GM12878 (cell line): Measurements from ENCODE around the gene KIF14. TPM values are rescaled to one million over a fixed set of nuclear protein-coding genes. Genes with fewer than 3 reads are reported as not detected.
A peak's percentile ranks its signal among the peaks of the same experiment; 100 is the strongest.

Experiments
- ATAC-seq: fragments of 200-7000 bp; cut with Tn5 transposase; 3 replicates; pipeline ENCODE4 v1.9.1; 2020; ENCODE audit warnings: mild to moderate bottlenecking, moderate library complexity
- BruUV-seq: library from RNA; stranded (reverse); fragments of 400-500 nt; replicated peaks from 2 replicates; lab custom pipeline; 2021; lab: Mats Ljungman, UMichigan
- CTCF ChIA-PET: fragments of 300-600 bp; sonication (Branson Sonifier 250); formaldehyde crosslinking; extraction: SDS; loops from one replicate; lab custom pipeline; 2021; ENCODE audit warnings: inconsistent platforms; lab: Yijun Ruan, JAX
- POLR2A ChIA-PET: fragments of 350-600 bp; formaldehyde crosslinking; extraction: SDS; loops from one replicate; lab custom pipeline; 2021; ENCODE audit warnings: inconsistent platforms; lab: Charles Lee
- RAD21 ChIA-PET: fragments of 300-600 bp; sonication (Branson Sonifier 250); formaldehyde crosslinking; loops from one replicate; lab custom pipeline; 2023; ENCODE audit warnings: antibody characterized with exemption; ENCODE audit not compliant: unreplicated experiment; lab: Charles Lee
- SMC1A ChIA-PET: fragments of 300-600 bp; sonication (Branson Sonifier 250); formaldehyde crosslinking; loops from one replicate; lab custom pipeline; 2023; ENCODE audit not compliant: unreplicated experiment, uncharacterized antibody; lab: Charles Lee
- DNase-seq: peaks from one replicate; pipeline ENCODE4 v3.0.0-alpha.2; 2011; ENCODE audit warnings: low read depth, low spot score
- FAIRE-seq: peaks from 3 replicates; lab custom pipeline; 2011; peaks lifted over from hg19 to GRCh38; lab: Jason Lieb, UNC
- H2AFZ ChIP-seq: 2 replicates; pipeline ENCODE4 v1.6.0; 2011; ENCODE audit warnings: low read depth, low read length, control low read depth; ENCODE audit not compliant: control insufficient read depth
- H3K27ac ChIP-seq: 2 replicates; pipeline ENCODE4 v1.5.1; 2011; ENCODE audit warnings: control low read depth; ENCODE audit not compliant: control insufficient read depth, insufficient read depth
- H3K27me3 ChIP-seq, 2 experiments: replicated peaks in 1 of 2; 2 replicates each; pipeline versions ENCODE4 v1.6.0 to v1.6.1; 2011; ENCODE audit warnings: low read length in 1 of 2; ENCODE audit not compliant: control insufficient read depth in 2 of 2, insufficient read depth in 2 of 2
- H3K36me3 ChIP-seq, 2 experiments: 2 replicates each; pipeline ENCODE4 v1.5.1; 2011; ENCODE audit warnings: low read length in 1 of 2; ENCODE audit not compliant: control insufficient read depth in 2 of 2, insufficient read depth in 2 of 2
- H3K4me1 ChIP-seq: 2 replicates; pipeline ENCODE4 v1.6.1; 2011; ENCODE audit warnings: mild to moderate bottlenecking, low read length, moderate library complexity, mixed read lengths; ENCODE audit not compliant: control insufficient read depth, insufficient read depth
- H3K4me2 ChIP-seq: 2 replicates; pipeline ENCODE4 v1.6.0; 2011; ENCODE audit warnings: control low read depth; ENCODE audit not compliant: control insufficient read depth, insufficient read depth
- H3K4me3 ChIP-seq: fragments of 200-600 bp; sonication (generic); 2 replicates; pipeline ENCODE4 v1.5.1; 2016
- H3K79me2 ChIP-seq: 2 replicates; pipeline ENCODE4 v1.6.0; 2011; ENCODE audit warnings: low read length; ENCODE audit not compliant: control insufficient read depth, insufficient read depth
- H3K9ac ChIP-seq: 2 replicates; pipeline ENCODE4 v1.8.0; 2011; ENCODE audit warnings: low read length, control low read depth, mixed read lengths; ENCODE audit not compliant: control insufficient read depth, insufficient read depth
- H3K9me3 ChIP-seq: replicated peaks from 3 replicates; pipeline ENCODE4 v1.5.1; 2011; ENCODE audit warnings: mild to moderate bottlenecking, low read length; ENCODE audit not compliant: control insufficient read depth, insufficient read depth
- H4K20me1 ChIP-seq: 2 replicates; pipeline ENCODE4 v1.6.0; 2011; ENCODE audit not compliant: control insufficient read depth, insufficient read depth
- BCL11A ChIP-seq: IDR thresholded peaks from 2 replicates; pipeline ENCODE4 v1.6.1; 2011; ENCODE audit warnings: low read depth, low read length
- ETV6 ChIP-seq, 2 experiments: fragments of 450-650 bp in 1 of 2; IDR thresholded peaks in 1 of 2; conservative IDR thresholded peaks in 1 of 2; 2 replicates each; pipeline ENCODE4 v1.6.1; 2014; ENCODE audit warnings: antibody characterized with exemption in 1 of 2, borderline replicate concordance in 1 of 2, low read depth in 1 of 2, mild to moderate bottlenecking in 1 of 2, moderate library complexity in 1 of 2
- JUNB ChIP-seq: IDR thresholded peaks from 2 replicates; pipeline ENCODE4 v1.6.1; 2016; ENCODE audit warnings: antibody characterized with exemption, mild to moderate bottlenecking
- JUND ChIP-seq: IDR thresholded peaks from 2 replicates; pipeline ENCODE4 v1.6.1; 2012; ENCODE audit warnings: low read depth, mild to moderate bottlenecking, low read length, improper control_type of control experiment, moderate library complexity
- KAT2A ChIP-seq: conservative IDR thresholded peaks from 2 replicates; pipeline ENCODE4 v1.6.1; 2011; ENCODE audit warnings: low read depth, low read length; ENCODE audit not compliant: control insufficient read depth
- MXI1 ChIP-seq: fragments of 150-350 bp; IDR thresholded peaks from 2 replicates; pipeline ENCODE4 v1.6.1; 2011; ENCODE audit warnings: low read depth, mild to moderate bottlenecking, inconsistent platforms, low read length, improper control_type of control experiment
- PAX5 ChIP-seq: IDR thresholded peaks from 2 replicates; pipeline ENCODE4 v1.6.1; 2011; ENCODE audit warnings: low read depth, low read length, borderline replicate concordance
- PKNOX1 ChIP-seq: fragments of 450-650 bp; IDR thresholded peaks from 2 replicates; pipeline ENCODE4 v1.6.1; 2016; ENCODE audit warnings: mild to moderate bottlenecking
- SKIL ChIP-seq: fragments of 450-650 bp; IDR thresholded peaks from 2 replicates; pipeline ENCODE4 v1.6.1; 2017; ENCODE audit warnings: mild to moderate bottlenecking, low read depth, inconsistent platforms; ENCODE audit not compliant: poor library complexity, severe bottlenecking
- SRF ChIP-seq, 2 experiments: IDR thresholded peaks; 2 replicates each; pipeline ENCODE4 v1.6.1; 2011; ENCODE audit warnings: low read depth in 2 of 2, low read length in 2 of 2, mild to moderate bottlenecking in 1 of 2, moderate library complexity in 1 of 2
- TCF3 ChIP-seq: IDR thresholded peaks from 2 replicates; pipeline ENCODE4 v1.6.1; 2012; ENCODE audit warnings: low read depth, mild to moderate bottlenecking, low read length, borderline replicate concordance; ENCODE audit not compliant: insufficient read depth
- YY1 ChIP-seq: IDR thresholded peaks from 2 replicates; pipeline ENCODE4 v1.6.1; 2011; ENCODE audit warnings: low read depth, mild to moderate bottlenecking, low read length
- ZNF384 ChIP-seq: IDR thresholded peaks from 2 replicates; pipeline ENCODE4 v1.6.1; 2012; ENCODE audit warnings: low read depth, mild to moderate bottlenecking, low read length, improper control_type of control experiment, borderline replicate concordance
- WGBS: methylation state at CpG from one replicate; pipeline ENCODE4 v1.1.6; 2016; ENCODE audit warnings: low lambda C conversion rate; ENCODE audit not compliant: insufficient replicate concordance, insufficient coverage; ENCODE audit errors: missing lambda C conversion rate; 5-methylcytosine and 5-hydroxymethylcytosine counted together
- in situ Hi-C: fragments of 300-500 bp; cut with MboI; formaldehyde crosslinking; loops from 9 replicates; pipeline ENCODE4 v1.14.3; 2018; ENCODE audit warnings: mixed read lengths
- intact Hi-C: fragments of 100-400 bp; cut with micrococcal nuclease; formaldehyde crosslinking; loops from one replicate; pipeline ENCODE4 v1.14.2; 2022; ENCODE audit not compliant: unreplicated experiment
- polyA plus RNA-seq, 11 experiments: library from polyadenylated mRNA; depleted of rRNA in 4 of 11; unstranded in 6 of 11; stranded (reverse) in 5 of 11; fragments of >200 nt; fragmentation: Nextera tagmentation in 4 of 11; fragmentation: Illumina TruSeq in 1 of 11; extraction: Ambion mirVana in 4 of 11; extraction: Trizol in 1 of 11; gene quantifications; 1 replicate in 1 of 11; 2 replicates in 10 of 11; pipeline versions ENCODE4 v1.2.1 to v1.2.3, GENCODE V29; 2011 to 2016; ENCODE audit warnings: inconsistent platforms in 2 of 11, missing spikeins in 2 of 11, low read depth in 1 of 11
- total RNA-seq, 4 experiments: library from RNA; depleted of rRNA in 3 of 4; stranded (reverse); fragments of >200 nt in 3 of 4; fragmentation: Illumina TruSeq in 1 of 4; extraction: Trizol in 1 of 4; gene quantifications; 2 replicates each; pipeline versions ENCODE4 v1.2.1 to v1.2.3, GENCODE V29; 2013 to 2021

KIF14 gene
- total and polyA plus RNA-seq, 10 of the 15 experiments (the other 5 are each of a cell fraction or from before 2014, with no cell fraction given), result 6.8 to 25.5 (median 14.4) TPM

GRCh38 chr1:200624679-200625335, 4.3 kb upstream of the KIF14 start:
- H3K27ac ChIP-seq, result peak overlapping the region; percentile 80
- TF ChIP-seq KAT2A (no peak), ZNF384 (no peak), JUNB (0 out of 2 replicates have a peak, but pooled peaks have one; percentile 21), BCL11A (no peak), PAX5 (no peak), TCF3 (no peak), SKIL (no peak), PKNOX1 (0 out of 2 replicates have a peak, but pooled peaks have one; percentile 11), SRF (IDR thresholded peaks at IDR 0.05; ENCODE audit: low read depth in 2 of 2, low read length in 2 of 2) (no peak), MXI1 (no peak), JUND (no peak), ETV6 (conservative IDR thresholded peaks at IDR 0.05 in 1 of 2, IDR thresholded peaks at IDR 0.05 in 1 of 2; ENCODE audit: borderline replicate concordance in 1 of 2, low read depth in 1 of 2) (no peak), YY1 (no peak)
- TF ChIP-seq, all 136 proteins: peak for 2

More at GRCh38 chr1:200624679-200625335, 4.3 kb upstream of the KIF14 start:
- RAD21 ChIA-PET, result interaction anchor here (0.6 to 10.2 kb wide), 23 partner anchors 9 to 415 kb away, joined by 3 to 179 read pairs (median 4); partner anchors contain the start of genes CAMSAP2, DDX59 and INAVA
- no TSS peak for BruUV-seq
- intact Hi-C loops (loop anchor here (1.0 to 5.0 kb wide), 7 partner anchors 43 to 417 kb away; no protein-coding TSS in a partner anchor), in situ Hi-C loops (loop anchor here (5.0 kb wide), 2 partner anchors 177 to 342 kb away; no protein-coding TSS in a partner anchor)
- H3K4me3 ChIP-seq, result 0 out of 2 replicates have a peak overlapping the region, but pooled peaks have one; percentile 0
- SMC1A ChIA-PET, result interaction anchor here (0.6 to 6.7 kb wide), 30 partner anchors 8 to 489 kb away, joined by 3 to 195 read pairs (median 4); partner anchors contain the start of gene DDX59
- CTCF ChIA-PET, result interaction anchor here (0.6 to 9.8 kb wide), 19 partner anchors 9 to 347 kb away, joined by 3 to 280 read pairs (median 4); partner anchors contain the start of gene DDX59
- H3K9me3 ChIP-seq, result no peaks in the 10 kb centered on the region
- peaks cover 8% of the 10 kb centered on the region for H3K79me2 ChIP-seq
- DNase-seq, result no peak
- peaks cover 46% of the 10 kb centered on the region for H3K4me1 ChIP-seq
- peak overlapping the region; percentile 24; the same call in 1 of the 2 replicates for H3K9ac ChIP-seq
- ATAC-seq, result no peak; the same call in 2 of the 3 replicates
- 54% methylated on average over 2 of the region's 2 CpGs for WGBS
- H3K36me3 ChIP-seq, result no peaks in the 10 kb centered on the region
- no peak overlapping the region for H2AFZ ChIP-seq
- no peak for FAIRE-seq
- H4K20me1 ChIP-seq, result no peaks in the 10 kb centered on the region
- H3K4me2 ChIP-seq, result peak overlapping the region; percentile 63
- POLR2A ChIA-PET, result interaction anchor here (0.5 to 2.0 kb wide), 12 partner anchors 9 to 609 kb away, joined by 3 to 11 read pairs (median 6); partner anchors contain the start of gene DDX59
- H3K27me3 ChIP-seq, result no peaks in the 10 kb centered on the region
